ENCODE data around the gene OCIAD2. TPM values are rescaled to one million over a fixed set of nuclear protein-coding genes. Genes with fewer than 3 reads are reported as not detected.

The OCIAD2 gene, protein sequence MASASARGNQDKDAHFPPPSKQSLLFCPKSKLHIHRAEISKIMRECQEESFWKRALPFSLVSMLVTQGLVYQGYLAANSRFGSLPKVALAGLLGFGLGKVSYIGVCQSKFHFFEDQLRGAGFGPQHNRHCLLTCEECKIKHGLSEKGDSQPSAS
- 142 TPM for polyA plus RNA-seq

DNA sequence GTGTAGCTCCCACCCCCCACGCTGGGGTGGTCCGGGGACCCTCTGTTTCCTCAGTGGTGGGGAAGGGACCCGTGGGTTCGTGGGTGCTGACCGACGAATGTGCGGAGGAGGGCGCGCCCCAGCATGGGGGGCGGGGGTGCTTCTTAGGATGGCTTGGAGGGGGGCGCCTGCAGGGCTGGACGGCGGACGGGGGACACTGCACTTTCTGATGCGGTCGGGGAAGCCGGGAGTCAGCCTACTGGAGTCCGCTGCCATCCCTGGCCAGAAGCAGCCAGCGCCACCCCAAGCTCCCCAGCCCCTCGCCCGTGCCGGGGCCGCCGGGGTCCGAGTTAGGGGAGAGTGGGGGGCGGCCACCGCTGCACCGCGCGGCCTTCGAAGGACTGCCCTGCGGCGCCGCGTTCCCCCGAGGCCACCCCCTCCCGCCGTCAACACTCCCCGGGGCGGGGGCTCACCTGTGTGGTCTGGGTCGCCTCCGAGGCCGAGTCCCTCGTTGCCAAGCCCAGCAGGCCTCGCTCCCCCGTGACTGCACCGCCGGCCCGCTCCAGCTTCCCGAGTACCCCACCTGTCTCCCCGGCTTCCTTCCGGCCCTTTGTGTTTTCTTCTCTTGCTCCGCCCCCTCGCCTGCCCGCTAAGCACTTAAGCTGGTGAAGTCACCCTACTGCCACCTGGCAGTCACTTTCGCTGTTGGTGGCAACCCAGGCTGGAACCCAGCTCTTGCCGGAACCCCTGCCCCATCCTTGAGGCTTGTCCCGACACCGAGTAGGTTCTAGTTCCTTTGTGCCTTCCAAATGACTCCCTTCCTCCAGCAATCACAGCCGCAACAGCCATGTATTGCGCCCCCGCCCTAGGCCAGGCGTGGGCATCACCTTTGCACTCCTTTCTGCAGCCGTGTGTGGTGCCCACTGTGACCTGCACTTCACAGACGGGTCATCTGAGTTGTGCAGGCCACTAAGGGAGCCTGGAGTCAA, at the start of gene OCIAD2:
TSS of gene OCIAD2 (minus strand) at position 569 of the 968 bp plus-strand sequence. CDS start 2,225 bp downstream, outside the sequence.
- peaks cover 17 to 19% (median 18%) of the 10 kb centered on the region in 3 donors for H3K4me1 Mint-ChIP-seq
- peak within 1 kb of the TSS; percentile 10 to 80 (median 77) for H3K27ac Mint-ChIP-seq
- no peaks in the 10 kb centered on the region for H3K9me3 Mint-ChIP-seq
- peak within 1 kb of the TSS; percentile 84 to 97 (median 96) for H3K4me3 Mint-ChIP-seq
- no peaks in the 10 kb centered on the region for H3K27me3 Mint-ChIP-seq
- peaks cover 11% of the 10 kb centered on the region for H3K36me3 Mint-ChIP-seq

DNA sequence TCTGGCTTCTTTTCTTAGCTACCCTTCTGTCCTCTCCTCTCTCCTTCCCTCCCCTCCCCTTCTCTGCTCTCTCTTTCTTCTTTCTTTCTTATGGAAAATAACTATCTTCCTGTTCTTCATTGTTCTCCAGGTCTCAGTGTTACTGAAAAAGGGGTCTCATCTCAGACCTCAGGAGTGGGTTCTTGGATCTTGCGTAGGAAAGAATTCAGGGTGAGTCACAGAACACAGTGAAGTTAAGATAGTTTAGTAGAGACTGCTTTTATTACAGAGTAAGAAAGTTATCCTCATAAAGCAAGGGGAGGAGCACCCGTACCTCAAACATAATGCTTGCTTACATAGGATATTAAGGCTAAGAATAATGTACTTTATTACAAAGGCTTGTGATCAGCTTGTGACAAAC, 47.7 kb upstream of the OCIAD2 start:
- Mint-ChIP-seq H3K27me3 (peaks cover 13% of the 10 kb centered on the region), H3K27ac (no peak overlapping the region), H3K4me3 (no peak overlapping the region), H3K9me3 (peaks cover 0 to 4% (median 0%) of the 10 kb centered on the region in 3 donors), H3K4me1 (peaks cover 0 to 1% (median 0%) of the 10 kb centered on the region in 3 donors), H3K36me3 (no peaks in the 10 kb centered on the region)

DNA sequence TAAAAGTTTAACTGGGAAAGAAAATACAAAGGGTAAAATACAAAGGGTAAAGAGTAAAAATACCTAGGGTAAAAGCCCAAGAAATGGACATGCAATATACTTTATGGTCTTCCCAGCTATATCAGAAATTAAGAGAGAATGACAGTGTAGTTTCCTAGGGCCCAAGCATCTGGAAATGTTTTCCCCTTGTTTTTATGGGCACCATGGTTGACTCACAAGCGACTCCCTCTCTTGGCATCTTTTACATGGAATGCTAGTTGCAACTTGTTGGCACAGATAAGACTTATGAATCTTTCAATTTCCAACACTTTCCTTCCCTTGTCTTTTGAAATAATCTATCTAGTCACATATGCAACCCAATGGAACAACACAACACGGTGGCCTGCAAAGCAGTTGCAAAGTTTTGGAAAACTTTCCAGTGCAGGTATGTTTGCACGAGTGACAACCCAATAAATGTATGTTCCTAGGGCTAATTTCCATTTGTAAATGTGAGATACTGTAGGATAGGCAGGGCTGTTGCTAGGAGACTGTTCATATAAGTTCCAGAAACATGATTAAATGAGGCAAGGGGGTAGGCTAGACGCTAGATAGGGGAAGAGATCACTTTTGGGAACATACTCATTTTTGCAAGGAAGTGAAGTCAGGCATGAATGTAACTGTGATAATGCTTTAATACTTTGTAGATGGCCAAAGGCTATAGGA, 43.1 kb upstream of the OCIAD2 start:
- H3K27me3 Mint-ChIP-seq: peaks cover 2% of the 10 kb centered on the region
- H3K27ac Mint-ChIP-seq: no peak overlapping the region
- peaks cover 0 to 4% (median 0%) of the 10 kb centered on the region in 3 donors for H3K9me3 Mint-ChIP-seq
- no peak overlapping the region for H3K4me3 Mint-ChIP-seq
- H3K4me1 Mint-ChIP-seq: no peaks in the 10 kb centered on the region
- no peaks in the 10 kb centered on the region for H3K36me3 Mint-ChIP-seq

DNA sequence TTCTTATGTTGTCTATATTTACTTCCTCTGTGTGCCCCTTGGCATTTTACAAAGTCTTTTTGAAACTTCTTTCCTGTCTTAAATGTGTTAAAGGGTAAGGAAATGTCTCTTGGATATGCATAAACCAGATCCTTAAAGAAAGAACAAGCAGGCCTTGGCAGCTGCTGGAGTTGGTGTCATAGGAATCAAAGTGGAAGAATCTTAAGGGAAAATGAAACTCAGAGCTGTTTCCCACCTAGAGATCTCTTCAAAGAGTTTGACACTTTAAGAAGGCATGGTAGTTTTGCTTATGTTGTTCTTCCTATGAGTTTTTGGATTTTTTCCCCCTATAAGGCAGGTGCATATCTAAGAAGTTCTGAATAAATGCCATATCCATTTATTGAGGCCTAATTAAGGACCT, 42.5 kb upstream of the OCIAD2 start:
- Mint-ChIP-seq H3K4me1 (no peaks in the 10 kb centered on the region), H3K36me3 (no peaks in the 10 kb centered on the region), H3K4me3 (no peak overlapping the region), H3K27ac (no peak overlapping the region), H3K27me3 (peaks cover 2% of the 10 kb centered on the region), H3K9me3 (peaks cover 0 to 4% (median 0%) of the 10 kb centered on the region in 3 donors)

DNA sequence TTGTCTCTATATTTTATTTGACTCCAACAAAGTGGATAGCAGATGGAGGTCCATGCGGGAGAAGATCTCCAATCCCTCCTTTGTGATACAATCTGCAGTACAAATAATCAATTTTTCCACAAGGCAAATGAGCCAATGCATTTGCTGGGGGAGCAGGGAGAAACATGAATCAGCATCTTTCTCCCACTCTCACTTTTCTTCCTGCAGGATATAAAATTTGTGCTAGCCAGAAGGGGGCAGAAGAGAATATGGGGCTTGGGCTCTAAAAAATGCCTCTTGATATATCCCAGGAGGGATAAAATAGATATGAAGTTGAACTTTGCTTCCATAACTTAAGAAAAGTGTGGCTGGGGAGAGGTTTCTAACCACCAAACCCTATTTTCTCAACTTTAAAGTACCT, 41.2 kb upstream of the OCIAD2 start:
- H3K36me3 Mint-ChIP-seq: no peaks in the 10 kb centered on the region
- H3K9me3 Mint-ChIP-seq: peaks cover 0 to 4% (median 0%) of the 10 kb centered on the region in 3 donors
- H3K27ac Mint-ChIP-seq: no peak overlapping the region

DNA sequence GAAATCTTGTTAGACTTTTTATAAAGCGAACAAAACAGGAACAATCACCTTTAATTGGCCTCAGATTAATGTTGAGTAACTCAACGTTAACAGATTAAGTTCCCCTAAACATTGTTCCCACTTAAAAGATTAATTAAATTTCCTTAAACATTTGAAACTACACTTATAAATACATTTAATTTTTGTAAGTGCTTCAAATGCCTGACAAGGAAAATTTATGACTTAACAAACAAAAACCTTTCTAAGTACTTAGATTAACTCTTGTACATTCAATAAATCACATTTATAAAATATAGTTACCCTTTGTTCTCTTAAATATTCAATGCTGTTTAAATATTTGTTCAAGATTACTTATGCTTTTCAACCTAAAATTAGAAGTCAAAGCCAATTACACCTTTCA, 39.4 kb upstream of the OCIAD2 start:
- no peaks in the 10 kb centered on the region for H3K9me3 Mint-ChIP-seq
- H3K27me3 Mint-ChIP-seq: peaks cover 7% of the 10 kb centered on the region
- H3K4me1 Mint-ChIP-seq: no peaks in the 10 kb centered on the region
- no peaks in the 10 kb centered on the region for H3K36me3 Mint-ChIP-seq
- no peak overlapping the region for H3K4me3 Mint-ChIP-seq
- H3K27ac Mint-ChIP-seq: no peak overlapping the region

More for the DNA sequence above, 41.2 kb upstream of the OCIAD2 start:
- Mint-ChIP-seq H3K4me1 (no peaks in the 10 kb centered on the region), H3K27me3 (peaks cover 7% of the 10 kb centered on the region), H3K4me3 (no peak overlapping the region)

DNA sequence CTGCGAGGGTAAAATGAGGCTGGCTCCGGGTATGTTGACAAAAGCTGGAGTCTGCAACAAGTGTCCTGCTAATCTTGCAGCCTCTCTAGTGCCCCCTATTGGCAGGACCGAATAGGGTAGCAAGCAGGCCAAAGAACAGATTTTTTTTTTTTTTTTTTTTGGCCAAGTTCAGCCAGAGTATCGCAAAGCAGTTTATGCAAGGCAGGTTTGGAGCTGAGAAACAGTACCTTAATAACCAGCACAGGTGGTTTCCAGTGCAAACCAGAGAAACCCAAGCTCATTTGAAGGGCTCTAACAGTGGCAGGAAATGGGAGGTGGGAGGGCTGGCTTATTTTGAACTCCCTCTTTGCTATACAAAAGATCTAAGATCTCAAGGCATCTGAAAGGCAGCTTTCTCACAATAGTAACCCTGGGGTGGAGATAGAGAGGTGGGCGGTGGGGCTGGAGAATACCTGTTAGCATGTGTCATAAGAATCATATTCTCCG, 38.2 kb upstream of the OCIAD2 start:
- H3K4me3 Mint-ChIP-seq: peak overlapping the region in 1 of 4 donors; percentile 33
- H3K36me3 Mint-ChIP-seq: no peaks in the 10 kb centered on the region
- no peaks in the 10 kb centered on the region for H3K4me1 Mint-ChIP-seq
- H3K27me3 Mint-ChIP-seq: peaks cover 7% of the 10 kb centered on the region
- no peak overlapping the region for H3K27ac Mint-ChIP-seq
- H3K9me3 Mint-ChIP-seq: no peaks in the 10 kb centered on the region

DNA sequence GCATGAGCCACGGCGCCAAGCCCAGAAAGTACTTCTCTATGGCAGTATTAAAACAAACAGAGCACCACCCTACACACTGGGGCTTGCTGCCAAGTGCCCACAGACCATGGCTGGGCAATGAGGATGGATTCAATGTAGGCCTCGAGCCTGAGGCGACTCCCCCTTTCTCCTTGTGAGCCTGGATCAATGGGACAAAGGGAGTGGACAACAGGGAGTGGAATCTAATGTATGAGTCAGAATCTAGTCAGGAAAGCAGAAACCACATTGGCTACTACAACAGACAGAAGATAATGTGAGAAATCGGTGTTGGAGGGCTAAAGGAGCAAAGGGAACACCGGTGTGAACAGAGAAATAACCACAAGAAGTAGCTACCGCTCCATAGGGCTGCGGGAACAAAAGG, 37.7 kb upstream of the OCIAD2 start:
- Mint-ChIP-seq H3K27me3 (peaks cover 7% of the 10 kb centered on the region), H3K9me3 (no peaks in the 10 kb centered on the region), H3K27ac (no peak overlapping the region), H3K4me3 (no peak overlapping the region), H3K36me3 (no peaks in the 10 kb centered on the region), H3K4me1 (no peaks in the 10 kb centered on the region)

DNA sequence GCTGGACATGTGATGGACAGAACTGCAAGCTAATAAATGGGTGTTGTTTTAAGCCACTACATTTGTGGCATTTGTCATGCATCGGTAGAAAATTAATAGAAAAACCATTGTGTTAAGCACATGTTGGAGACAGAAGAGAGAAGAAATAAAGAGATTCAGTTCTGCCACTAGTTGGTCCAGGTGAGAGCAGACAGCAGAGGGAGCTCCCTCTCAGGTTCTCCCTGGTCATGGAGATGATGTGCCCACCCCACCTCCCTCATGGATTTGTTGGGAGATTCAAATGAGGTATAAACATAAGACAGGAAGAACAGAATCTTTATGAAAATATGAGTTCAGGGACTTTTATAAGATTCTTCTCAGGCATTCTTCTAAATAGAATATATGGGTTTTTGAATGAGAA, 36.8 kb upstream of the OCIAD2 start:
- Mint-ChIP-seq H3K27me3 (peaks cover 7% of the 10 kb centered on the region), H3K36me3 (no peaks in the 10 kb centered on the region), H3K4me3 (no peak overlapping the region), H3K9me3 (no peaks in the 10 kb centered on the region), H3K4me1 (no peaks in the 10 kb centered on the region), H3K27ac (no peak overlapping the region)

DNA sequence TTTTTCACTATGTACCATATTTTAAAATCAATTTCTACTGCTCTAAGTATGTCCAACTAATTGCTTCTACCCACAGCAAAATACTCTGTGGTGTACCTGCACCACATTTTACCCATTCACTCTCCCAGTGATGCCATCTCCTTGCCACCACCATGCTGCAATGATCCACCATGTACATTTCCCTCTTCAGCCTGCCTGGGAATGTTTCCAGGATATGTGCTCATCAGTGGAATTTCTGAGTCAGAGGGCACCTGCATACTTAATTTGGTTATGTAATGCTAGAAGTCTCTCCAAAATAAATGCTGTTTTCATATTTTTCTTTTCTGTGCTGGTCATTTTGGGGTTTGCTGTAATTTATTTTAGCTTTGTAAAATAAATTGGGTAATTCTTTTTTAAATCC, 33.2 kb upstream of the OCIAD2 start:
- Mint-ChIP-seq H3K4me1 (no peaks in the 10 kb centered on the region), H3K4me3 (no peak overlapping the region), H3K9me3 (peaks cover 0 to 4% (median 2%) of the 10 kb centered on the region in 3 donors), H3K27ac (no peak overlapping the region), H3K27me3 (peaks cover 4% of the 10 kb centered on the region), H3K36me3 (no peaks in the 10 kb centered on the region)

DNA sequence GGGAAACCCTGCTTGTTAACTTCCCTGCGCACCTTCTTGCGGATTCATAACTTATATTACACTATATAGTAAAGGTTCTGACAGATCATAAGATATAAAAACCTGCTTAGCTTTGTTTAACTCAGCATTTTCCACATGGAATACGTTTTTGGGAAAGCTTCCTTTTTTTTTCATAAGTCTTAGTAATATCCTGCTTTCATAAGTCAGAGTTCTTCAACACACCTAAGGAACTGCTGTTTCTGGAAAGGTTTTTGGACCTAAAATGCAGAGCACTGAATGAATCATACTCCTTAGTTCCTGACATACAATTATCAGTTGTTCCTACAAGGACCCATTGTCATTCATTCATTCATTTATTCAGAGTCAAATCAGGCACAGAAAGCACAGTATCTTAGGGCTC, 32.3 kb upstream of the OCIAD2 start:
- no peak overlapping the region for H3K27ac Mint-ChIP-seq
- peaks cover 0 to 4% (median 2%) of the 10 kb centered on the region in 3 donors for H3K9me3 Mint-ChIP-seq
- no peak overlapping the region for H3K4me3 Mint-ChIP-seq
- no peaks in the 10 kb centered on the region for H3K4me1 Mint-ChIP-seq
- no peaks in the 10 kb centered on the region for H3K36me3 Mint-ChIP-seq
- H3K27me3 Mint-ChIP-seq: peaks cover 6% of the 10 kb centered on the region

DNA sequence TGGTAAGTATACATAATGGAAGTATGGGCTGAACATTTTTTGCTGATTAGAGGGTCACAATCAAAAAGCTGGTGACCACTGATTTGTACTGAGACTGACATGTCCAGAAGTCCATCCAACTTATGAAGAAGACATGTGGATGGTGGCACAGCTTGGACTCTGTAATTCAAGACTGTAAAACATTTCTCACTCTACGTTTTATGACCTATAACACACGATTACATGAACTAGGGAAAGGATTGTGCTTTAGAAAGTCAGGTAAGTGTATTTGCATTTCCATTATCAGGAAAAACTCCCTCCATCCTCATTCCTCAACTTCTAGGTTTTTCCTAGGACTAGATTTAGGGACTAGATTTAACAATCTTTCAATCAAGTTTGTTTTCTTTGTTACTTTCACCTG, 30.5 kb upstream of the OCIAD2 start:
- H3K4me3 Mint-ChIP-seq: no peak overlapping the region
- no peak overlapping the region for H3K27ac Mint-ChIP-seq
- peaks cover 3% of the 10 kb centered on the region for H3K27me3 Mint-ChIP-seq
- H3K9me3 Mint-ChIP-seq: peaks cover 0 to 4% (median 2%) of the 10 kb centered on the region in 3 donors
- no peaks in the 10 kb centered on the region for H3K4me1 Mint-ChIP-seq
- peaks cover 1% of the 10 kb centered on the region for H3K36me3 Mint-ChIP-seq

DNA sequence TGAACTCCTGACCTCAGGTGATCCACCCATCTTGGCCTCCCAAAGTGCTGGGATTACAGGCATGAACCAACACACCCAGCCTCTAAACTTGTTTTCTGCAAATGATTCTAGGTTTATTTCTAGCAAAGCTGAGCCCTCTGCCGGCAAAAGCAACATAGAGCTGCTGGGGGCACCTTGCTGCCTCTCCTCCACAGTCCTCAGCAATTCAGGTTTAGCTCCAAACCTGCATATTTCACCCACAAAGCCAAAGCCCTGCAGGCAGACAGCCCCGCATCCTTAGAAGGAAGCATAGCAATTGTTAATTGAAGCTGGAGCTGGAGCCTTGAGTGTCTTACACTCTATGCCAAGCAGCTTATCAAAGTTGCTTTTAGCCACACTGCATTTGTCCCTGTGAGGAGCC, 24.9 kb upstream of the OCIAD2 start:
- H3K36me3 Mint-ChIP-seq: peaks cover 4% of the 10 kb centered on the region
- H3K4me1 Mint-ChIP-seq: no peaks in the 10 kb centered on the region
- H3K4me3 Mint-ChIP-seq: no peak overlapping the region
- peaks cover 0 to 2% (median 1%) of the 10 kb centered on the region in 3 donors for H3K9me3 Mint-ChIP-seq
- H3K27me3 Mint-ChIP-seq: peaks cover 3% of the 10 kb centered on the region
- no peak overlapping the region for H3K27ac Mint-ChIP-seq

DNA sequence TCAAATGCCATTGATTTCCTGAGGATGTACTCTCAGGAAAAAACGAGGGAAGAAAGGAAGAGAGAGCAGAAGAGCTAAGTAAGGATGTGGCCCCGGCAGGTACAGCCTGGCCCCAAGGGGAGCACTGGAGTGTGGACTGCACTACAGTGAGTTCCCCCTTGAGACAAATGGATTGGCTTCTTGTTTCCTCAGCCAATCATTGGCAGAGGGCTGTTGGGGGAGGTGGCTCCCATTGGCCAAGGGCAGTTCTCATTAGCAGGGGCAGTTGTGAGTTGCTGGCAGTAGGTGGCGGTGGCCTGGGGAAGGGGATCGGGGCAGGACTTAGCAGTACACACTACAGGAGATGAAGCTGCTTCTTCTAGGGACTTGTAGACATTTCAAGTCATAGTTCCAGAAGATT, 24.1 kb upstream of the OCIAD2 start:
- no peak overlapping the region for H3K27ac Mint-ChIP-seq

DNA sequence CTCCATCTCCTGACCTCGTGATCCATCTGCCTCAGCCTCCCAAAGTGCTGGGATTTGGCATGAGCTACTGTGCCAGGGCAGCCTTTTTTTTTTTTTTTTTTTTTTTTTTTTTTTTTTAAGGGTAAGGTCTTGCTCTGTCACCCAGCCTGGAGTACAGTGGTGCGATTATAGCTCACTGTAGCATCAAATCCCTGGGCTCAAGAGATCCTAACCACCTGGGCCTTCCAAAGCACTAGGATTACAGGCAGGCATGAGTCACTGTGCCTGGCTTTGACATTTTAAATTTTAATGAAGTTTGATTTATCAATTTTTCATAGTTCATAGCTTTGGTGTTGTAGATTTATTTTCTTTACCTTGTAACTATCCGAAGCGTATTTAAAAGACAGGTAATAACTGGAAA, 17.8 kb upstream of the OCIAD2 start:
- Mint-ChIP-seq H3K4me1 (no peaks in the 10 kb centered on the region), H3K36me3 (peaks cover 3% of the 10 kb centered on the region), H3K27me3 (peaks cover 1% of the 10 kb centered on the region), H3K27ac (no peak overlapping the region), H3K4me3 (no peak overlapping the region), H3K9me3 (peaks cover 0 to 1% (median 0%) of the 10 kb centered on the region in 3 donors)

More for the DNA sequence above, 24.1 kb upstream of the OCIAD2 start:
- Mint-ChIP-seq H3K36me3 (peaks cover 4% of the 10 kb centered on the region), H3K27me3 (peaks cover 3% of the 10 kb centered on the region), H3K4me3 (no peak overlapping the region), H3K9me3 (peaks cover 0 to 2% (median 1%) of the 10 kb centered on the region in 3 donors), H3K4me1 (no peaks in the 10 kb centered on the region)
